OCI-LY7 (cell line): Measurements from ENCODE around the gene SLCO2B1. TPM values are rescaled to one million over a fixed set of nuclear protein-coding genes. Genes with fewer than 3 reads are reported as not detected.

ENCODE experiments used
- BruUV-seq: library from RNA; stranded (reverse); fragments of 400-500 nt; replicated peaks from 2 replicates; lab custom pipeline; 2021; lab: Mats Ljungman, UMichigan
- CTCF ChIA-PET: fragments of 300-600 bp; sonication (Branson Sonifier 250); formaldehyde crosslinking; loops from one replicate; lab custom pipeline; 2022; ENCODE audit warnings: antibody characterized with exemption; ENCODE audit not compliant: unreplicated experiment; lab: Charles Lee
- POLR2A ChIA-PET: fragments of 300-600 bp; sonication (Branson Sonifier 250); formaldehyde crosslinking; loops from one replicate; lab custom pipeline; 2022; ENCODE audit warnings: antibody characterized with exemption; lab: Charles Lee
- DNase-seq: peaks from one replicate; pipeline ENCODE4 v3.0.0-alpha.2; 2015; ENCODE audit warnings: low spot score
- H2AFZ ChIP-seq: fragments of 200-600 bp; sonication (generic), shearing (Covaris generic); 2 replicates; pipeline ENCODE4 v1.6.1; 2014; ENCODE audit warnings: mild to moderate bottlenecking, antibody characterized with exemption, low read length, moderate library complexity
- H3K27ac ChIP-seq: fragments of 200-600 bp; sonication (generic); 2 replicates; pipeline ENCODE4 v1.5.1; 2014; ENCODE audit warnings: mixed run types, low read depth, mild to moderate bottlenecking, moderate library complexity, low read length, inconsistent platforms; ENCODE audit not compliant: poor library complexity, severe bottlenecking
- H3K36me3 ChIP-seq: fragments of 200-600 bp; sonication (generic); 2 replicates; pipeline ENCODE4 v1.6.1; 2014; ENCODE audit warnings: mild to moderate bottlenecking, antibody characterized with exemption, low read length, moderate library complexity, mixed read lengths; ENCODE audit not compliant: insufficient read depth
- H3K4me1 ChIP-seq: fragments of 200-600 bp; sonication (generic); 2 replicates; pipeline ENCODE4 v1.5.1; 2014; ENCODE audit warnings: mild to moderate bottlenecking, low read length; ENCODE audit not compliant: insufficient read depth, poor library complexity, severe bottlenecking
- H3K4me2 ChIP-seq: fragments of 200-600 bp; sonication (generic); 2 replicates; pipeline ENCODE4 v1.6.1; 2014; ENCODE audit warnings: mild to moderate bottlenecking, low read length
- H3K4me3 ChIP-seq: fragments of 200-600 bp; sonication (generic); 2 replicates; pipeline ENCODE4 v1.5.1; 2014; ENCODE audit warnings: mild to moderate bottlenecking, low read depth, low read length; ENCODE audit not compliant: poor library complexity, severe bottlenecking
- H3K79me2 ChIP-seq: fragments of 200-600 bp; sonication (generic); 2 replicates; pipeline ENCODE4 v1.6.1; 2016; ENCODE audit warnings: low read depth, mild to moderate bottlenecking, low read length, moderate library complexity, mixed read lengths; ENCODE audit not compliant: insufficient read depth
- H3K9me2 ChIP-seq: fragments of 200-600 bp; sonication (generic); 2 replicates; pipeline ENCODE4 v1.6.1; 2016; ENCODE audit warnings: mild to moderate bottlenecking, low read length, mixed read lengths; ENCODE audit not compliant: insufficient read depth
- H3K9me3 ChIP-seq: fragments of 200-600 bp; sonication (generic); 2 replicates; pipeline ENCODE4 v1.6.1; 2014; ENCODE audit warnings: mild to moderate bottlenecking, mixed run types, low read length, mixed read lengths
- H4K20me1 ChIP-seq: fragments of 200-600 bp; sonication (generic); 2 replicates; pipeline ENCODE4 v1.6.1; 2014; ENCODE audit warnings: mild to moderate bottlenecking, antibody characterized with exemption, low read length, moderate library complexity, mixed read lengths; ENCODE audit not compliant: insufficient read depth
- EZH2phosphoT487 ChIP-seq: fragments of 200-600 bp; sonication (generic); IDR thresholded peaks from 2 replicates; pipeline ENCODE4 v1.6.1; 2018; ENCODE audit warnings: low read depth, borderline replicate concordance, mild to moderate bottlenecking, mixed run types, antibody characterized with exemption, low read length, moderate library complexity, mixed read lengths
- intact Hi-C: fragments of 100-400 bp; cut with micrococcal nuclease; formaldehyde crosslinking; loops from one replicate; pipeline ENCODE4 v1.10.0; 2022; ENCODE audit not compliant: unreplicated experiment
- total RNA-seq, 2 experiments: library from RNA; depleted of rRNA in 1 of 2; stranded (reverse); fragments of >200 nt in 1 of 2; shearing (Covaris generic) in 1 of 2; gene quantifications; 2 replicates each; pipeline ENCODE4 v1.2.3, GENCODE V29; 2014 to 2022
- TF ChIP-seq, protein P1 (sequence below): fragments of 200-600 bp; sonication (generic); conservative IDR thresholded peaks from 2 replicates; pipeline ENCODE4 v1.5.1; 2014; ENCODE audit warnings: mild to moderate bottlenecking, antibody characterized with exemption, low read length, moderate library complexity, mixed read lengths

SLCO2B1 gene
- total RNA-seq, 2 experiments from 2014 or later: 0.03 TPM; not detected in 1

DNA sequence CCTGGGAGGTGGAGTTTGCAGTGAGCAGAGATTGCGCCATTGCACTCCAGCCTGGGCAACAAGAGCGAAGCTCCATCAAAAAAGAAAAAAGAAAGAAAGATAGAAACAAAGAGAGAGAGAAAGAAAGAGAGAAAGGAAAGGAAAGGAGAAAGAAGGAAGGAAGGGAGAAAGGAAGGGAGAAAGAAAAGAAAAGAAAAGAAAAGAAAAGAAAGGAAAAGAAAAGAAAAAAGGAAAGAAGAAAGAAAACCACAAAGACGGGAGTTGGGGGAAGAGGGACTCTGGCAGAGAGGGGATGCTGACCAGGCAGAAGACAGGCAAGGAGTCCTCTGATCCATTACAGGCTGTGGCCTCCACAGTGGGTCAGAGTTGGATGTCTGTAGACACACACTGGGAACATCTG lies 18.8 kb upstream of the SLCO2B1 start:
- Histone ChIP-seq H4K20me1 (no peaks in the 10 kb centered on the region), H3K4me1 (no peaks in the 10 kb centered on the region), H3K27ac (no peak overlapping the region), H3K4me2 (no peak overlapping the region), H3K4me3 (no peak overlapping the region), H3K9me3 (no peaks in the 10 kb centered on the region), H3K36me3 (no peaks in the 10 kb centered on the region), H2AFZ (no peak overlapping the region), H3K9me2 (no peaks in the 10 kb centered on the region), H3K79me2 (no peaks in the 10 kb centered on the region)
- TF ChIP-seq, protein P1, sequence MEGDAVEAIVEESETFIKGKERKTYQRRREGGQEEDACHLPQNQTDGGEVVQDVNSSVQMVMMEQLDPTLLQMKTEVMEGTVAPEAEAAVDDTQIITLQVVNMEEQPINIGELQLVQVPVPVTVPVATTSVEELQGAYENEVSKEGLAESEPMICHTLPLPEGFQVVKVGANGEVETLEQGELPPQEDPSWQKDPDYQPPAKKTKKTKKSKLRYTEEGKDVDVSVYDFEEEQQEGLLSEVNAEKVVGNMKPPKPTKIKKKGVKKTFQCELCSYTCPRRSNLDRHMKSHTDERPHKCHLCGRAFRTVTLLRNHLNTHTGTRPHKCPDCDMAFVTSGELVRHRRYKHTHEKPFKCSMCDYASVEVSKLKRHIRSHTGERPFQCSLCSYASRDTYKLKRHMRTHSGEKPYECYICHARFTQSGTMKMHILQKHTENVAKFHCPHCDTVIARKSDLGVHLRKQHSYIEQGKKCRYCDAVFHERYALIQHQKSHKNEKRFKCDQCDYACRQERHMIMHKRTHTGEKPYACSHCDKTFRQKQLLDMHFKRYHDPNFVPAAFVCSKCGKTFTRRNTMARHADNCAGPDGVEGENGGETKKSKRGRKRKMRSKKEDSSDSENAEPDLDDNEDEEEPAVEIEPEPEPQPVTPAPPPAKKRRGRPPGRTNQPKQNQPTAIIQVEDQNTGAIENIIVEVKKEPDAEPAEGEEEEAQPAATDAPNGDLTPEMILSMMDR: no peak
- no peak for TF ChIP-seq EZH2phosphoT487
- no peak for DNase-seq
- BruUV-seq: no TSS peak
- ChIA-PET POLR2A (interaction anchor here (0.6 to 1.1 kb wide), 2 partner anchors 10 to 122 kb away, joined by 4 to 5 read pairs; no protein-coding TSS in a partner anchor), CTCF (no interaction called here)
- intact Hi-C loops: no loop called here

DNA sequence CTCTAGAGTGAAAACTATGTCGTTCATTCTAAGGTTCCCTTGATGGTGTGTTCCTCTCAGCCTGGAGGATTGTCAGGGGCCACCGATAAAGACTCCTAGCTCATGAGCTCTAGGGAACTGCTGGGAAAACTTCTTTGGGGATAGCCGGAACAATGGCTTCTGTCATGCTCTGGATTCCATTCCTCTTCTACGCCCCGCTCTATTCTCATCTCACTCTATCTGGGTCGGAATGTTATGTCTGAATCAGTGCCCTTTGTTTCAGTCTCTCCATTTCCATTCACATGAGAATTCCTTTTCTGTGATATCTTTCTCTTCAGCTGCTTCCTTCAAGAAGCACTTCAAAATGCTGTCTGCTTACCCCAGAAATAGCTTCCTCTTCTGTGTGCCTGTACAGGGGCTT lies 16.9 kb upstream of the SLCO2B1 start:
- intact Hi-C loops: no loop called here
- Histone ChIP-seq H3K4me3 (no peak overlapping the region), H4K20me1 (no peaks in the 10 kb centered on the region), H3K27ac (no peak overlapping the region), H3K9me3 (no peaks in the 10 kb centered on the region), H2AFZ (no peak overlapping the region), H3K79me2 (no peaks in the 10 kb centered on the region), H3K36me3 (no peaks in the 10 kb centered on the region), H3K4me1 (no peaks in the 10 kb centered on the region), H3K9me2 (no peaks in the 10 kb centered on the region), H3K4me2 (no peak overlapping the region)
- DNase-seq: no peak
- TF ChIP-seq, protein P1: no peak
- no peak for TF ChIP-seq EZH2phosphoT487
- no TSS peak for BruUV-seq
- CTCF ChIA-PET: no interaction called here
- POLR2A ChIA-PET: no interaction called here

DNA sequence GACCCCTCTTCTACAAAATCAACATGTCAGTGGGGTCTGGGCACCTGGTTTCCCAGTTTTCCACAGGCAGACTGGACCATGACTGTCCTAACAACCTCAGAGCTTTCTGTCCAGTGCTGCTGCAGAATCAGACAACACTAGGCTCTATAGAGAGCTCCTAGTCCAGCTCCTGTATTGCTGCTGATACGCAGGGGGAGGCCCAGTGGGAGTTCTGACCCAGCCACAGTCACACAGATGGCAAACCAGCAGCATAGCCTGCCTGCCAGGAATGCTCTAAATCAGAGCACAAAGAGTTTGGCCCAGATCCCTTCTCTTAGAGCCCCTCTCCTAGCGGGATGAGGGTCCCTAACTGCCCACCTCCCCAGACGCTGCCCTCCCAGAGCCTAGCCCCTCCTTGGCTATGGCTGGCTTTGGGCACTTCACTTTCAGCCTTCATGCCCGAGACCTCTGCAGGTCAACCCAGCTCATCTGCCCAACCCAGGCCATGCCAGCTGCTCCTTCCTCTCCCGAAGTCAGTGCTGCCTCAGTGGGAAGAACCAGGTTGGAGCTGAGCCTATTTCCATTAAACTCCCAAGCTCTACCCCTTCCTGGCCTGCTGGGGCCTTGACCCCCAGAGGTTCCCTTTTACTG lies 15.8 kb upstream of the SLCO2B1 start:
- BruUV-seq: no TSS peak
- Histone ChIP-seq H3K79me2 (no peaks in the 10 kb centered on the region), H3K4me3 (no peak overlapping the region), H4K20me1 (no peaks in the 10 kb centered on the region), H3K4me2 (no peak overlapping the region), H3K36me3 (no peaks in the 10 kb centered on the region), H3K27ac (no peak overlapping the region), H3K9me3 (no peaks in the 10 kb centered on the region), H3K4me1 (peaks cover 2% of the 10 kb centered on the region), H3K9me2 (no peaks in the 10 kb centered on the region), H2AFZ (no peak overlapping the region)
- intact Hi-C loops: no loop called here
- no peak for DNase-seq
- TF ChIP-seq, protein P1: no peak
- no peak for TF ChIP-seq EZH2phosphoT487
- ChIA-PET CTCF (no interaction called here), POLR2A (no interaction called here)
